Jurkat, Clone E6-1 (cell line): ENCODE results near the gene TRIM74.
"Not testable (repeated sequence)": the region's sequence is repeated elsewhere in the genome, so short reads cannot be mapped to it uniquely, and the experiment has no call there.

Experiments used
- DNase-seq: peaks from one replicate; pipeline ENCODE4 v3.0.0-alpha.2; 2011; ENCODE audit warnings: low read depth, low spot score
- H3K4me3 ChIP-seq: 2 replicates; pipeline ENCODE4 v1.5.1; 2011; ENCODE audit warnings: mild to moderate bottlenecking, low read length, control low read depth, moderate library complexity

Gene TRIM74

DNA sequence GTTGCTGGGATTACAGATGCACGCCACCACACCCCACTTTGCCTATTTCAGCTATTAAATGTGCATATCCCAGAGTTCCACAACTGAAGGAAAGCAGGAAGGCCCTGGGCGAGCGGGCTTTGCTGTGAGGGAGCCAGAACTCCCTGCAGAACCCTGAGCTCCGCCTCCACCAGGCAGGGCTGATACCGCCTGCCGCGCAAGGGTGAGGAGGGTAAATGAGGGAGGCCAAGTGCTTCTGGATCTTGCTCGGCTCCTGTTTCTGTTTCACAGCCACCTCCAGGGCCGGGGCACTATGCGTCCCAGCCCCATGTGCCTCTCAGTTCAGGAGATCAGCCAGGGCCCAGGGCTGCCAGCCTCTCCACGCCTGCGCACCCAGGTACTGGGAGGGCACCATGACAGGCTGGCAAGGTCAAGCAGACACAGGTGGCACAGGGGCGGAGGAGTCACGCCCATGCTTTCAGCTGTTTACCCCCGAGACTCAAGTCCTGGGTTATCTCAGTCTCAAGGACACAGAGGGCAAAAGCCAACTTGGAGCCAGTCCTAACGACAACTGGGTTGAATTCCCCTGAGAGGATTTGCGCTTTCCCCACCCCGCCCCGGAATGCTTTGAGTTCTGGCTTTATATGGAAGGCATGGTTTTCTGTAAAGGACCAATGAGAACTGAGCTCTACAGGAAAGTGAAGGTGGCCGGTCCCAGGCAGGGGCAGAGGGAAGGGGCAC, 8.5 kb downstream of the TRIM74 start:
- not testable (repeated sequence) for DNase-seq, H3K4me3 ChIP-seq

DNA sequence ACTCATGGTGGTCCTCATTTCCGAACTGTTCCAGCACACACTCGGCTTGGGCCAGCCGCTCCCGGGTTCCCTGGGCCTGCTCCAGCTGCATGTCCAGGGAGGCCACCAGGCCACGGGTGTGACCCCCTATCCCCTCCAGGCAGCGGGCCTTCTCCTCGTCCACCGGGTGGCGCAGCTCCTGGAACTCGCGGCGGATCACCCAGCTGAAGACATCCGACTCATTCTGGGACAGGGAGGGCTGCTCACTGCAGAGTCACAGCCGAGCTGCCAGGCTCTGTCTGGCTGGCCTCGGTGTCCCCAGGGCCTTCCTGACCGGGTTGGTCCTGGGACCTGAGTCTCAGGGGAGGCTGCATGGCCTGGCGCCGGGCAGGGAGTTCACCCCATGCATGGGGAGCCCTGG, 9.2 kb downstream of the TRIM74 start:
- H3K4me3 ChIP-seq, DNase-seq: not testable (repeated sequence)

DNA sequence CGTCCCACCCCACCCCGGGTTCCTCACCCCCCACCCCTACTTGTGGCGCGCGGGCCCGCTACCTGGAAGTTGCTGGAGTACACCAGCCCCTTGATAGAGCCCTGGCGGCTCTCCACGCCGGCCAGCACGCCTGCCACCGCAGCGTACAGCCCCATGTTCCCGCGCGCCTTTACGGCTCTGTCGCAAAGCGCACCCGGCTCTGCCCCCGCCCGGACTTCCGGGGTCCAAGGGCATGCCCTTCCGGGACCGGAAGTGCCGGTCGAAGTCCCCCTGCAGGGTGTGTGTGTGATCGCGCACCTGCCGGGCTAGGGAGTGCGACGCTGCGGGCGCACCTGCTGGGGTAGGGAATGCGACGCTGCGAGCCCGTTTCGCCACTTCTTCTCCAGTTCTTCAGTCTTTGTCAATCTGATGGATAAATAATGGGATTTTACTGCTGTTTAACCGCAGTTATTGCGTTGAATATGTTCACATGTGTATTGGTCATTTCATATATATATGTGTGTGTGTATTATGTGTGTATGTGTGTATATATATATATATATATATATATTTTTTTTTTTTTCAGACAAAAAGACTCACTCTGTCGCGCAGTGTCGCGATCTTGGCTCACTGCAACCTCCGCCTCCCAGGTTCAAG, 14.6 kb downstream of the TRIM74 start:
- DNase-seq, result not testable (repeated sequence)
- peak overlapping the region; percentile 33 for H3K4me3 ChIP-seq

- peak overlapping the region; percentile 45 for H3K4me3 ChIP-seq
- DNase-seq, result not testable (repeated sequence)
Observed at GRCh38 chr7:72953901-72954562, 15.2 kb downstream of the TRIM74 start.

DNA sequence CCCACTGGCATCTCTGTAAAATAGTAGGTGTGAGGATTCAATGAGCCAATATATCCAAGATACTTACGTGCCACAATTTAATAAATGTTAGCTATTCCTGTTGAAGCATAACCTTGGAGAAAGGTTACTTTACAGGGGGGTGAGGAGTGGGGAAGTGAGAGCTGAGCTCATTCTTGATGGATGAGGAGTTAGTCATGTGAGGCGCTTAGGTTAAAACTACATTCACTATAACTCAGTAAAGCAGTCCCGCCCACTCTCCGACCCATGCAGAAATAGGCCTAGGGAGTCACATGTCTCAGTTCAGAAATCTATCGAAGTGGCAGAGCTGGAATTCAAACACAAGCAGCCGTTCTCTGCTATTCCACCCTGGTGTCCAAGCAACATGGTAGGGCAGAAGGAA, 18.8 kb downstream of the TRIM74 start:
- not testable (repeated sequence) for DNase-seq, H3K4me3 ChIP-seq

DNA sequence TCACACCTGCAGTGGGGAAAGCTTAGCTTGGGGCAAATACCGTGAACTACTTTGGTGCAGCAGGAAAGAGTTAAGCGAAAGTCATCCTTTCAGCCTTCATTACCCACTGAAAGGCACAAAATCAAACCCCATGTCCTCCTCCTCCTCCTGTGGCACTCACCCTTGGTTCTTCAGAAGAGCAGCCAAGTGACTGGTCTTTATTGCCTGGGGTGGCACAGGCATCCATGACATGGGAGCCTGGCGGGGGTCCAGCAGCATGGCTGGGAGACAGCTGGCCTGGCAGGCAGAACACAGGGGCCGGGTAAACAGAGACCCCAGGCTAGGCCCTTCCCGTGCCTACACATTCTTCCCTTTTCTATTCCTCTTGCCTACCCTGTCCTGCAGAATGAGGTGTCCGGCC, 19.6 kb downstream of the TRIM74 start:
- not testable (repeated sequence) for H3K4me3 ChIP-seq, DNase-seq

GRCh38 chr7:72949276-72949675, 20.0 kb downstream of the TRIM74 start:
- not testable (repeated sequence) for H3K4me3 ChIP-seq, DNase-seq

DNA sequence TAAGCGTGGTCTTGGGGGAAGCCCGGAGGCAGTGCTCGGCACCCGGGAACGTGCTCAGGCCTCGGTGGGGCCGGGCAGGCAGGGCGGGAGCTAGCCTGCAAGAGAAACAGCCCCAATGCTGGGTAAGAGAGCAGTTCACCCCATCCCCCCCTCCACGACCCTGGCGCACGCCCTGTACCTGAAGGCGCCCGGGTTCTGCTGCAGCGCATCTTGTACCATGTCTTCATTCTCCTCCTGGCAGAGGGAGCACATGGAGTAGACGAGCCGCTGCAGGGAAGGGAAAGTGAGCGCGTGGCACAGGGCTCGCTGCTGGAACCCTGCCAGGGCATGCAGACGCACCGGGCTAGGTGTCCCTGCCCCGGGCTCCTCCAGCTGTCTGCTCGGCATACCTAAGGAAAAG, 20.6 kb downstream of the TRIM74 start:
- DNase-seq, H3K4me3 ChIP-seq: not testable (repeated sequence)

DNA sequence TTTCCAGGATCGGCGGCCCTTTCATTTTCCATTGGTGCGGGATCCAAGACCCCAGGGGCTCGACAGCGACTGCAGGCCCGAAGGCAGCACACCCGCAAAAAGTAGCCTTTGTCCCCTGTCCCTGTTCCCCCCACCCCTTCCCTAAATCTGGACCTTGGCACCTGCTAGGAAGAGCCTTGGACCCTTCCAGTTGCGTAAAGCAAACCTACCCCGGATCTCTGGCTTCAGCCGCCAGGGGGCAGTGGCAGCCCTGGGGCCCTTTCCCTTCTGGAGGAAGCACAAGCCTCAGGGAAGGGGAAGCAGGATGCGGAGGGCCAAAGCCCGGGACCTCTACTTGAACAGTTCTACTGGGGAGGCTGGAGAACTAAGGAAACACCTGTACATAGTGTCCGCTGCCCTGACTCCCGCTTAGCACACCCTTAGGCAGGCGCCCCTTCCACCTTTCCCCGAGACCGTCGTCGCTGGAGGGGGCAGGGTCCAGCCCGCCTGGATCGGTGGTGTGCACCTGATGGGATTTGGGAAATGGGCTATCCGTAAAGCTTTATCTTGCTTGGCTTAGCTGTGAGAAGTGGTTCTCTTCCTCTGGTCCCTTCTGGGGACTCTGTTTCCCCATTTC, 23.0 kb downstream of the TRIM74 start:
- DNase-seq, H3K4me3 ChIP-seq: not testable (repeated sequence)

- H3K4me3 ChIP-seq, DNase-seq: not testable (repeated sequence)
Observed at GRCh38 chr7:72945597-72945996, 23.7 kb downstream of the TRIM74 start.

GRCh38 chr7:72944937-72945336, 24.3 kb downstream of the TRIM74 start:
- DNase-seq, H3K4me3 ChIP-seq: not testable (repeated sequence)

- not testable (repeated sequence) for DNase-seq, H3K4me3 ChIP-seq
Observed at GRCh38 chr7:72942956-72943355, 26.3 kb downstream of the TRIM74 start.

DNA sequence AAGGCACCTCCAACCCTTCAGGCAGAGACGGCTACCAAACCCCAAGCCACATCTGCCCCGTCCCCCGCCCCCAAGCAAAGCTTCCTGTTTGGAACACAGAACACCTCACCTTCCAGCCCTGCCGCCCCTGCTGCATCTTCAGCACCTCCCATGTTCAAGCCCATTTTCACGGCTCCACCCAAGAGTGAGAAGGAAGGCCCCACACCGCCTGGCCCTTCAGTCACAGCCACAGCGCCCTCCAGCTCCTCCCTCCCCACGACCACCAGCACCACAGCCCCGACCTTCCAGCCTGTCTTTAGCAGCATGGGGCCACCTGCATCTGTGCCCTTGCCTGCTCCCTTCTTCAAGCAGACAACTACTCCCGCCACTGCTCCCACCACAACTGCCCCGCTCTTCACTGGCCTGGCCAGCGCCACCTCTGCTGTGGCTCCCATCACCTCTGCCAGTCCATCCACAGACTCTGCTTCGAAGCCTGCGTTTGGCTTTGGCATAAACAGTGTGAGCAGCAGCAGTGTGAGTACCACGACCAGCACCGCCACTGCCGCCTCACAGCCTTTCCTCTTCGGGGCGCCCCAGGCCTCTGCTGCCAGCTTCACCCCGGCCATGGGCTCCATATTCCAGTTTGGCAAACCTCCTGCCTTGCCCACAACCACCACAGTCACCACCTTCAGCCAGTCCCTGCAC, 27.1 kb downstream of the TRIM74 start:
- DNase-seq, H3K4me3 ChIP-seq: not testable (repeated sequence)

- not testable (repeated sequence) for DNase-seq
Observed at GRCh38 chr7:72928216-72928615, 41.0 kb downstream of the TRIM74 start.

DNA sequence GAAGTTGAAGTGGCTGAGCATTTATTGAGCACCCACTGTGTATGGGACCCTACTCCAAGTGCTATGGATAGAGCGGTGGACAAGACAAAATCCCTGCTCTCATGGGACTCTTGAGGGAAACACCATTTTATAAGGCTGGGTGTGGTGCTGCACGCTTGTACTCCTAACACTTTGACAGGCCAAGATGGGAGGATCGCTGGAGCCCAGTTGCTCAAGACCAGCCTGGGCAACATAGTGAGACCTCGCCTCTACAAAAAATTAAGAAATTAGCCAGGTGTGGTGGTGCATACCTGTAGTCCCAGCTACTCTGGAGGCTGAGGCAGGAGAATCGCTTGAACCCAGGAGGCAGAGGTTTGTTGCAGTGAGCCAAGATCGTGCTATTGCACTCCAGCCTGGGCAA, 41.5 kb downstream of the TRIM74 start:
- not testable (repeated sequence) for H3K4me3 ChIP-seq, DNase-seq

More at GRCh38 chr7:72928216-72928615, 41.0 kb downstream of the TRIM74 start:
- not testable (repeated sequence) for H3K4me3 ChIP-seq

DNA sequence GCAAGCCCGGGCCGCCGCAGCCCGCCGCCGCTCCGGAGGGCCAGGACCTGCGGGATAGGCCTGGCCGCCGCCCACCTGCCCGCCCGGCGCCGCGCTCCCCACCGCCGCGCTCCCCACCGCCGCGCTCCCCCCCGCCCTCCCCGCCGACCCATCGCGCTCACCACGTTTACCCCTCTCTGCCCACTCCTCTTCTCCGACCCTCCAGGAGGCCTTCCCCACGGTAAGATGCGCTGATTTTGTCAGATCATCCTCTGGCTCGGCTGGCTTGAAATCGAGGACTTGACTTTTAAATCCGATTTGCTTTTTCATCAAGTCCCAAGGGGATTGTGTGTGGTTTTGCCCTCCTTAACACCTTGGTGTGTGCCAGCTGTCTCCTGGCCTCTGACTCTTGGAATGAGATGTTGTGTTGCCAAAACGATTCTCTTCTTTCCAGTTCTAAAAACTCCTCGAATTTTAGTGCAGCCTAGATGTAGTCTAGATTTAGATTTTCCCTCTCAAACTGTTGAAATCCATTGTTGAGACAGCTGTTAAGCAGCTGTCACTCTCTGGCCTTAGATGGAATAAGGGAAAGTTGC, 43.6 kb downstream of the TRIM74 start:
- peak; percentile 11 for DNase-seq
- peak overlapping the region; percentile 88 for H3K4me3 ChIP-seq

GRCh38 chr7:72924733-72925545, 44.3 kb downstream of the TRIM74 start, which contains the start of gene POM121:
Gene POM121, plus strand, starts transcription at chr7:72925095. Its CDS starts 27 bp downstream, at chr7:72925122.
- H3K4me3 ChIP-seq, result peak within 1 kb of the TSS; percentile 88
- peak; percentile 85 for DNase-seq

- peak overlapping the region; percentile 88 for H3K4me3 ChIP-seq
- no peak for DNase-seq
Observed at GRCh38 chr7:72924386-72924732, 44.9 kb downstream of the TRIM74 start.
